HG03139 (cell line): ENCODE data around the gene BCL11A.

ENCODE experiments used
- ATAC-seq: cut with Tn5 transposase; IDR thresholded peaks from one replicate; pipeline ENCODE4 v1.9.1; 2021; ENCODE audit not compliant: unreplicated experiment

BCL11A gene

GRCh38 chr2:60528281-60529020 lies 25.0 kb downstream of the BCL11A start:
- ATAC-seq, result no peak

DNA sequence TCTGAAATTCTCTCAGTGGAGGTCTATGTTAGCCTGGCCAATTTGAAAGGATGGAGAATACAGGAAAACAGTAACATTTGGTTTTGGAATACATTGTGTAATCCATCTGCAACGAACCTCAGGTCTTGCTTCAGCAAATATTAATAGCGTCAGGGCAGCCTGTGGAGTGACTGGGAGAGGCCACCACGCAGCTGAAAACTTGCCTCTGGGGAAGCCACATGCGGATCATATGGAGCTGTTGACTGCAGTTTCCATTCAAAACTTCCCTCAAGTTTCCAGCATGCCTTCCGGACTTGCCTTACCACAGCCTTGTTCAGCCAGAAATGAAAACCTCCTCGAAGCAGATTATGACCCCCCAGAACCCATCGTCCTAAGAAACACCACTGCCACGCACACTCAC lies 25.7 kb downstream of the BCL11A start:
- ATAC-seq, result no peak

- no peak for ATAC-seq
These were observed 26.8 kb downstream of the BCL11A start for GRCh38 chr2:60526623-60527022.

DNA sequence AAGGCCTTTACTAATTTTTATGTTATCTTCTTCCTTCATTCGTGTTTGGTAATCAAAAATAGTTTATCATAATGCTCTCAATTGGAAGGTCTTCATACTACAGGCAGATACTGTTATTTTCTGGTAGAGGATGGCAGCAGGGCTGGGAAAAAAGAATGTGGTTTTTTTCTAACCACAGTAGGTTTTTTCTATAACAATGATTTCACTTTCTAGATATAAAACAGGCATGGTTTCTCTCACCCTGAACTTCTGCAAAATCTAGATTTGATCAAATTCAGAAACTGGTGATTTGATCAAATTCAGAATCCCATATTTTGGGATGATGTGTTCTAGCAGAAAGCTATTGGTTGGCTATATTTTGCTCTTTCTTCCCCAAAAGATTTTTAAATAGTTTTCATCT lies 27.6 kb downstream of the BCL11A start:
- ATAC-seq, result no peak

- no peak for ATAC-seq
These were observed 28.6 kb downstream of the BCL11A start for GRCh38 chr2:60524874-60525273.

GRCh38 chr2:60523963-60524362 lies 29.5 kb downstream of the BCL11A start:
- no peak for ATAC-seq

DNA sequence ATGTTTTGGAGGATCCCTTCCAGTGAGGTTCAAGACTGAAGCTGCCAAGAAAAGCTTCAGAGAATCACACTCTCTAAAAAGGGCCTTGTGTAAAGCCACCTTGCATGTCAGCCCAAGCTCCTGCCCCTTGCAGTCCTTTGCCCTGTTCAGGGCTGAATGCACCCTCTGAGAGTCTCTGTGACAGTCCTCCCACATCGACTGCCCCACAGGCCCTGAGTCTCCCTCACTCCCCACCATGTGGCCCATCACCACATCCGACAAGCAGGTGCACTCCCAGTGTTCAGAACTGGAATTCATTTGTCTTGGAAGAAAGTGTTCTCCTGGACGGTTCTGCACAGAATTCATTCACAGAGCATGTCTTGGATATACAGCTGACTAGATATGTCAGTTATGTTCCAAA lies 31.0 kb downstream of the BCL11A start:
- no peak for ATAC-seq

DNA sequence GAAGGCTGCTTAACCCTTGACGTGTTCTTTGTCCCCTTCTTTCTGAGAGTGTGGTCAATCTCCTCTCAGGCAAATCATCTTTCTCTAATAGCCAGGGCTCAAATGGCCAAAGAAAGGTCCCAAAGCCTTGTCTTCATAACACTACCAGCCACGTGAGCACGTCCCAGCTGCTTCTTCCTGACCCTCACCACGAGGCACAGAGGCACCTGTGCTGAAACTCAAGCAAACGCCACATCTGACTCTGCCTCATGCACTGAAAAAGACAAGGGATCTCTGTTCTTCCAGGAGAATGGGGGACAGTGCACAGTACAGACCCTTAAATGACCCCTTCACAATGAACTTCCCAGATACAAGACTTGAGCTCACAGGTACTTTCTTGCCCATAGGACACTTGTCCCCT lies 31.8 kb downstream of the BCL11A start:
- ATAC-seq, result no peak

- ATAC-seq, result no peak
These were observed 32.4 kb downstream of the BCL11A start for GRCh38 chr2:60520917-60521539.

DNA sequence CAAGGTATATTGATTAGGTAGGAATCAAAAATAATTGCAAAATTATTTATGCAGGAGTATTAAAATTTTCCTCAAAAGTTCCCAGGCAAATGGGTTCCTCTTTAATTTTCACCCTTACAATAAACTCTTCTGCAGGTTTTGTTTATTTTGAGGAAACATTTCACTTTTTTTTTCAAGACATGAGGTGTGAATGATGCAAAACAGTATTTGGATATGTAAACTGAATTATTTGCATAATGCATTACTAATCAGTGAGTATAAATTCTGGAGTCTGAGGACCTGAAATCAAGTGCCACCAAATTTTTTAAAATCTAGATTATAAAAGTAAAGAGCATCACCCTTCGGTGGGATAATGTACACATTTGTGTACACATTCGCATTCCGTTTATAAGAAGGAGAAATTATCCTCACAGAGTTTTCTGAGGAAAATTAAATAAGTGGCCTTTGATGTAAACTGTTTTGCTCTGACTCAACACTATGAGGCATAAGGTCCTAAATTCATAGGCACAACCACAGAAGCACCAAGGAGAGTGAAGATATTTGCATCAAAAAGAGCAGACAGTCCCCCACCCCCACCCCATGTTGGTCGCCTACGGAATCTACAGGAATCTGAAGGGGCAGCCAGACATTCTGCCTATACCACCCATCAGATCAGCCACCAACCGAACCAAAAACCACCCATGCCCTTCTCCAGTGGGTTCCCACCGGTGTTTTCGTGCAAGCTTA lies 33.1 kb downstream of the BCL11A start:
- no peak for ATAC-seq

GRCh38 chr2:60519231-60519863 lies 34.1 kb downstream of the BCL11A start:
- ATAC-seq, result no peak

GRCh38 chr2:60518567-60518966 lies 34.9 kb downstream of the BCL11A start:
- no peak for ATAC-seq

DNA sequence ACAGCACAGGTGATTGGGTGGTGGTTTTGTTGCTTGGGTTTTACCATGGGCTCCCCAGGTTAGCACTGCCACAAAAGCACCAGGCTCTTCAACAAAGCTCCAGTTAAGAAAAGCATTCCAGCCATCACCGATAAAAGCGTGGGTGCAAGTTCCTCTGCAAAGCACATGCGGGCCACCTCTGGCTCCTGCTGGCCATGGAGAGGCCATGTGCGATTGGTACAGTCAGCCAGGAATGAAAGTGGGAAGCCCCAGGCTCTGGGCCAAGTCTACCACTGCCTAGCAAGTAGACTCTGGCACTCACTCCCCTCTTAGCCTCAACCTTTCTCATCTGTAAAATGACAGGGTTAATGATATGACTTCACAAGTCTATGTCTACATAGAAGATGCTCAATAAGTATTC lies 36.0 kb downstream of the BCL11A start:
- no peak for ATAC-seq

DNA sequence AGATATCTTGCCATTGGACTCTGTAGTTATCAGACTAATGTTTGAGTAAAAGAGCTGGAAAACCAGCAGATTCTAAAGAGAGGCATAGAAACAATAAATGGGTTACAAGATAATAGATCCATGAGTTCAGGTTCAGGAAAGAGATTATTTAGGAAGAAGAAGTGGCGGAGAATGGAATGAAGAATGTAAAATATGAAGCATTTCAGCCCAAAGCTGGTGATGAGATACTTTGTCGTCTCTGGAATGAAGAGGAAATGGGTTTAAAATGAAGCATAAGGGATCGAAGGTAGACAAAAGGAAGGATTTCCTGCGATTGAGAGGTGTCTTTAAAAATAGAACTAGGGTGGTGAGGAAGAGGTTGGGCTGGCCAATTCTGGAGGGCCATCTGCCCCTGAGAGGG lies 36.6 kb downstream of the BCL11A start:
- ATAC-seq, result no peak

DNA sequence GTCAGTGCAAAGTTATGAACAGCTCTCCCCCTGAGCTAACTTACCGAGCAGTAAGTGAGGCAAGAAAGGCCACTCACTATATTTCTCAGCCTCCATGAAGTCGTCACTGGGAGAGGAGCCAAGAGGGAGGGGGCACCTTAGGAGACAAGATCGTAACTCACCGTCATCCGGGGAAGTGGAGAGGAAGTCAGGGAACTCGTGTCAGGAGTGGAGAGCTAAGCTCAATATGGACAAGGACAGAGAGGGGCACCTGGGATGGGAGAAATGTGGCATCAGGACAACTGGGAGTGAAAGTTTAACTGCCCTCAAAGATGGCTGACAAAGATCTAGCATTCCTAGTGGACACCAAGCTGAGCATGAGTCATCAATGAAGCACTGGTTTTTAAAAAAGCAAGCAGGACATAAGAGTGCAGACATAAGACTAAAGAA lies 37.1 kb downstream of the BCL11A start:
- ATAC-seq, result no peak

GRCh38 chr2:60515721-60516226 lies 37.7 kb downstream of the BCL11A start:
- ATAC-seq, result peak; percentile 65

DNA sequence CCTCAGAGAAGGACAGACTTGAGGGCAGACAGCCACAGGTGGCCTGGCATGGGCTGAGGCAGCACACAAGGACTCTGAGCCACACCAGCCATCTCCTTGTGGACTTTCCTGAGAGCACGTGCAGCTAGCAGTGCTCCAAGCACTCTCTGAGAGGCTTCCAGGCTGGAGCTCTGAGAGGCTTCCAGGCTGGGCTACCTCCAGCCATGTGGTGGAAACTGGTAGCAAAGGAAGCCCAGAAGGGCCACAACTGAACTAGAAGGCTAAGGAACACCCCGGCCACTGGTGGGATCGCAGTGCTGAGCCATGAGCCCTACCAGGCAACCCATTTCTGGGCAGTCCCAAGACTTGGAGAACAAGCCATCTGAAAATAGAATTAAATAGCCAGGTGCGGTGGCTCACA lies 39.5 kb downstream of the BCL11A start:
- no peak for ATAC-seq

DNA sequence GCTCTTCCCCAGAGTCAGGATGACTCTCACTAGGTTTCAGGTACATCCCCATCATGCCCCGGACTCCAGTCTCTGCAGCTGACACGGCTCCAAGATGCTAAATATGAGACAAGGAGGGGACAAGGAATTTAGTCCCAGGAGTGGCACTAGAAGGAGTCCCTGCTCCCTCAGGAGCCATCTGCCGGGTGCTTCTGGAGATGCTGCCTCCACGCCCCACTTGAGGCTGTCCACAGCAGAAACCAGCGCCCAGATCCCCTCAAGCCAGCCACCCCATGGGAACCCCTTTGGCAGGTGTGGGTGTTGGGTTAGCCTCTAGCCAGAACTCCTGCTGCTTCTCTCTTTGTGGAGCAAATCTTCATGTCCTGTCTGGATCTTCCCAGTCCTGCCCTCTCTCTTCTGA lies 40.3 kb downstream of the BCL11A start:
- ATAC-seq, result no peak

- ATAC-seq, result no peak
These were observed 40.8 kb downstream of the BCL11A start for GRCh38 chr2:60512641-60513040.

DNA sequence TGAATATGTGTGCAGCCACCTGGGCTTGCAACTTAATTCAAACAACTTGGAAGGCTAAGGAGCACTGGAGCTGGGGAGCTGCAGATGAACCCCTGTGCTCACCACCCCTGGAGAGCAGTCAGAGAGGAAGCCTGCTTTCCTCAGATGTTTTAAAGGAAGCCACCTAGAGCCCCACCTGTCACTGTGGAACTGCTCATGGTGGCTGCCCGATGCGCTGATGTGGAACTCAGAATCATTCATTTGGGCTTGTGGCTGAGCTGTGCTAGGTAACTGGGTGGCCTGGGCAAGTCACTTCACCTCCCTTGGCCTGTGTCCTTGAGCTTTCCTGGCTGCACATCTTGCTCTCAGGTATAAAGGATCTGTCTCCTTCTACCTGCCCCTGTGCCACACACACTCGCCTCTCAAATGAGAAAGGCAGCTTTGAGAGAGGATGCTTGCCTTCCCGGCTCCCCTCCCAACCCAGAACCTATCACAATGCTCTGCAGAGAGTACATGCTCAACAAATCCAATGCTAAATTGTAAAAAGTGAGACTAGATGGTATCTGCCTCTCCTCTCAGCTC lies 41.3 kb downstream of the BCL11A start:
- no peak for ATAC-seq

DNA sequence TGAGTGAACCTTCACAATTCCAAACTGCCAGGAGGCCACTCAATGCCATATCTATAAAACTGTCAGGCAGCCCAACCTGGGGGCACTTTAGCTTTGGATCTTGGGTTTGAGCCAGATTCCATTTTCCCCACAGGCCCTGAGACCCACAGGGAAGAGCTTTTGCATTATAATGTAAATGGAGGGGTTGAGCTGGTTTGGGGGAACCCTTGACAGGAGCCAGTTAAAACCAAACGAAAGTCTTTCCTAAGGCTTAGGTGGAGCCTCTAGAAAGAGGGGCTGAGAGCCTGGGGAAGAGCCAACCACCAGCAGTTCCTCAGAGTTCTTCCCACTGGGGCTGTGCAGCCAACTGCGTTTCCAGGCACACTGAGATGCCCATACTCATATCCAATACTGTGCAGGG lies 42.7 kb downstream of the BCL11A start:
- no peak for ATAC-seq
